Aorta (tissue), 5 donors: Measurements from ENCODE around the gene B4GALT2. TPM values are rescaled to one million over a fixed set of nuclear protein-coding genes. Genes with fewer than 3 reads are reported as not detected.
A peak's percentile ranks its signal among the peaks of the same experiment; 100 is the strongest.

Source experiments
- ATAC-seq: fragments of 200-7000 bp; cut with Tn5 transposase; one replicate; pipeline ENCODE4 v1.9.1; 2022; ENCODE audit warnings: moderate library complexity; ENCODE audit not compliant: low FRiP score
- DNase-seq, 2 donors: peaks; one replicate each; pipeline ENCODE4 v3.0.0-alpha.2; 2020
- H3K27ac ChIP-seq, 2 donors: one replicate each; pipeline ENCODE4 v1.5.1; 2013; ENCODE audit warnings: low read length in 2 of 2, mild to moderate bottlenecking in 2 of 2, moderate library complexity in 2 of 2, control low read depth in 1 of 2, inconsistent platforms in 1 of 2, low read depth in 1 of 2
- H3K27me3 ChIP-seq, 2 donors: one replicate each; pipeline ENCODE4 v1.6.1; 2013; ENCODE audit warnings: control low read depth in 1 of 2, low read length in 1 of 2, mild to moderate bottlenecking in 1 of 2, moderate library complexity in 1 of 2; ENCODE audit not compliant: insufficient read depth in 2 of 2, control insufficient read depth in 1 of 2
- H3K36me3 ChIP-seq, 2 donors: one replicate each; pipeline ENCODE4 v1.6.1; 2013; ENCODE audit warnings: control low read depth in 1 of 2, low read length in 1 of 2, mild to moderate bottlenecking in 1 of 2; ENCODE audit not compliant: insufficient read depth in 2 of 2, control insufficient read depth in 1 of 2
- H3K4me1 ChIP-seq, 2 donors: one replicate each; pipeline ENCODE4 v1.6.1; 2013; ENCODE audit warnings: low read length in 2 of 2, control low read depth in 1 of 2, mild to moderate bottlenecking in 1 of 2, moderate library complexity in 1 of 2; ENCODE audit not compliant: insufficient read depth in 2 of 2, control insufficient read depth in 1 of 2
- H3K4me3 ChIP-seq, 2 donors: one replicate each; pipeline ENCODE4 v1.5.1; 2013; ENCODE audit warnings: low read length in 2 of 2, control low read depth in 1 of 2, mild to moderate bottlenecking in 1 of 2
- H3K9me3 ChIP-seq: one replicate; pipeline ENCODE4 v1.6.1; 2013; ENCODE audit warnings: mild to moderate bottlenecking, low read length; ENCODE audit not compliant: control insufficient read depth
- WGBS, 2 donors: extraction: QIAGEN DNeasy Blood & Tissue Kit; methylation state at CpG; one replicate each; pipeline ENCODE4 v1.1.7; 2013; 5-methylcytosine and 5-hydroxymethylcytosine counted together
- intact Hi-C, 2 donors: fragments of 100-400 bp; cut with DNase I; formaldehyde crosslinking; loops; one replicate each; pipeline versions ENCODE4 v1.14.2 to v1.15.0; 2022
- polyA plus RNA-seq, 2 donors: library from polyadenylated mRNA; stranded (reverse); fragments of 200-250 nt; gene quantifications; one replicate each; pipeline ENCODE4 v1.2.3, GENCODE V29; 2013
- total RNA-seq, 2 donors: library from RNA; stranded (reverse); fragmentation: NEBNext Ultra II Directional; extraction: Animal tissue kit (Norgen Biotek cat#: 25700); gene quantifications; one replicate each; pipeline ENCODE4 v1.2.1, GENCODE V29; 2021
- donor health status: healthy with polysubstance abuse.
- donor health status: Bipolar disorder and iron deficiency.
- donor health status: DM: no; HTN: no; CAD: no.
- donor health status: DM: no; HTN: no; CAD: no.
- donor health status: DM: yes; HTN: yes; CAD: no.

B4GALT2 gene
- total and polyA plus RNA-seq, 4 donors = 31.8 to 40.2 (median 33.5) TPM

GRCh38 chr1:44030605-44031251, 51.7 kb downstream of the B4GALT2 start:
- intact Hi-C loops = loop anchor here in 1 of 2 donors (5.0 kb wide), 2 partner anchors 38 to 268 kb away; partner anchors contain the start of gene CCDC24
- no peaks in the 10 kb centered on the region for H3K4me1 ChIP-seq
- WGBS, 2 donors = 0 to 1% methylated on average over 66 of the region's 66 CpGs
- ATAC-seq = peak; percentile 65
- peak overlapping the region in 1 of 2 donors; percentile 0 for H3K27ac ChIP-seq
- H3K9me3 ChIP-seq = no peaks in the 10 kb centered on the region
- no peaks in the 10 kb centered on the region for H3K27me3 ChIP-seq
- peak; percentile 61 to 81 for DNase-seq
- no peaks in the 10 kb centered on the region for H3K36me3 ChIP-seq
- H3K4me3 ChIP-seq = peak overlapping the region; percentile 72 to 79

- intact Hi-C loops = loop anchor here in 1 of 2 donors (5.0 kb wide), 2 partner anchors 39 to 269 kb away; partner anchors contain the start of gene CCDC24
- Histone ChIP-seq H3K27ac (peak within 1 kb of the TSS in 1 of 2 donors; percentile 61), H3K9me3 (no peaks in the 10 kb centered on the region), H3K27me3 (no peaks in the 10 kb centered on the region), H3K36me3 (no peaks in the 10 kb centered on the region), H3K4me1 (no peaks in the 10 kb centered on the region), H3K4me3 (peak within 1 kb of the TSS; percentile 72 to 79)
- ATAC-seq (peak; percentile 69), DNase-seq (peak; percentile 83)
- 5 to 6% methylated on average over 38 to 40 of the region's 40 CpGs for WGBS, 2 donors
Observed at GRCh38 chr1:44031252-44032169, 52.5 kb downstream of the B4GALT2 start, which contains the start of gene SLC6A9. TSS of gene SLC6A9 (minus strand) at chr1:44031462. CDS start at chr1:44024277, 7,185 bp downstream.

GRCh38 chr1:44032170-44032790, 53.3 kb downstream of the B4GALT2 start:
- H3K4me3 ChIP-seq = no peak overlapping the region
- no peaks in the 10 kb centered on the region for H3K4me1 ChIP-seq
- no peaks in the 10 kb centered on the region for H3K27me3 ChIP-seq
- peak overlapping the region in 1 of 2 donors; percentile 61 for H3K27ac ChIP-seq
- no peak for ATAC-seq
- peak in 1 of 2 donors; percentile 14 for DNase-seq
- no peaks in the 10 kb centered on the region for H3K9me3 ChIP-seq
- intact Hi-C loops = loop anchor here in 1 of 2 donors (5.0 kb wide), 2 partner anchors 40 to 270 kb away; partner anchors contain the start of gene CCDC24
- H3K36me3 ChIP-seq = no peaks in the 10 kb centered on the region
- 60 to 61% methylated on average over 6 of the region's 6 CpGs for WGBS, 2 donors

GRCh38 chr1:44033041-44033575, 54.1 kb downstream of the B4GALT2 start:
- Histone ChIP-seq H3K4me1 (no peaks in the 10 kb centered on the region), H3K36me3 (no peaks in the 10 kb centered on the region), H3K27ac (no peak overlapping the region), H3K4me3 (no peak overlapping the region), H3K27me3 (no peaks in the 10 kb centered on the region), H3K9me3 (no peaks in the 10 kb centered on the region)
- peak in 1 of 2 donors; percentile 49 for DNase-seq
- intact Hi-C loops = loop anchor here in 1 of 2 donors (5.0 kb wide), 2 partner anchors 41 to 271 kb away; partner anchors contain the start of gene CCDC24
- ATAC-seq = no peak
- 79 to 80% methylated on average over 8 of the region's 8 CpGs for whole genome bisulfite sequencing, 2 donors

- H3K27ac ChIP-seq = no peak overlapping the region
- intact Hi-C loops = loop anchor here in 1 of 2 donors (5.0 kb wide), 2 partner anchors 41 to 271 kb away; partner anchors contain the start of gene CCDC24
- peak in 1 of 2 donors; percentile 50 for DNase-seq
Observed at GRCh38 chr1:44033756-44034155, 54.7 kb downstream of the B4GALT2 start.

GRCh38 chr1:44034423-44034822, 55.4 kb downstream of the B4GALT2 start:
- ATAC-seq (no peak), DNase-seq (peak in 1 of 2 donors; percentile 48)
- intact Hi-C loops = loop anchor here in 1 of 2 donors (5.0 kb wide), 2 partner anchors 42 to 272 kb away; partner anchors contain the start of gene CCDC24
- WGBS, 2 donors = 97 to 99% methylated on average over 4 of the region's 4 CpGs
- Histone ChIP-seq H3K36me3 (no peaks in the 10 kb centered on the region), H3K9me3 (no peaks in the 10 kb centered on the region), H3K4me1 (no peaks in the 10 kb centered on the region), H3K27me3 (no peaks in the 10 kb centered on the region), H3K4me3 (no peak overlapping the region), H3K27ac (no peak overlapping the region)

More at GRCh38 chr1:44033756-44034155, 54.7 kb downstream of the B4GALT2 start:
- Histone ChIP-seq H3K4me1 (no peaks in the 10 kb centered on the region), H3K9me3 (no peaks in the 10 kb centered on the region), H3K27me3 (no peaks in the 10 kb centered on the region), H3K4me3 (no peak overlapping the region), H3K36me3 (no peaks in the 10 kb centered on the region)
- ATAC-seq = no peak
- 41 to 44% methylated on average over 8 of the region's 8 CpGs for WGBS, 2 donors

GRCh38 chr1:44034976-44035716, 56.1 kb downstream of the B4GALT2 start:
- no peaks in the 10 kb centered on the region for H3K9me3 ChIP-seq
- no peaks in the 10 kb centered on the region for H3K27me3 ChIP-seq
- DNase-seq = peak in 1 of 2 donors; percentile 9
- no peaks in the 10 kb centered on the region for H3K4me1 ChIP-seq
- ATAC-seq = no peak
- no peak overlapping the region for H3K4me3 ChIP-seq
- H3K36me3 ChIP-seq = no peaks in the 10 kb centered on the region
- 52 to 56% methylated on average over 11 of the region's 11 CpGs for WGBS, 2 donors
- intact Hi-C loops = loop anchor here in 1 of 2 donors (5.0 kb wide), 2 partner anchors 43 to 273 kb away; partner anchors contain the start of gene CCDC24
- peak overlapping the region in 1 of 2 donors; percentile 18 for H3K27ac ChIP-seq
